GM18868 (cell line): ENCODE results near the gene TTN.
A peak's percentile ranks its signal among the peaks of the same experiment; 100 is the strongest.

ENCODE experiments used
- ATAC-seq: cut with Tn5 transposase; IDR thresholded peaks from one replicate; pipeline ENCODE4 v1.9.1; 2021; ENCODE audit warnings: mild to moderate bottlenecking, moderate library complexity; ENCODE audit not compliant: unreplicated experiment

Gene TTN

GRCh38 chr2:178807227-178808008 is at the start of gene TTN:
TTN (minus strand) TSS chr2:178807423; CDS start chr2:178804642, 2,781 bp downstream.
- ATAC-seq, result no peak

GRCh38 chr2:178855151-178855550 is 47.9 kb upstream of the TTN start:
- ATAC-seq, result no peak

GRCh38 chr2:178848335-178848734 is 41.1 kb upstream of the TTN start:
- no peak for ATAC-seq

GRCh38 chr2:178846458-178846802 is 39.2 kb upstream of the TTN start:
- ATAC-seq, result no peak

- ATAC-seq, result no peak
Measured at GRCh38 chr2:178845566-178846457, 38.6 kb upstream of the TTN start.

GRCh38 chr2:178844701-178845100 is 37.5 kb upstream of the TTN start:
- no peak for ATAC-seq

GRCh38 chr2:178844269-178844668 is 37.0 kb upstream of the TTN start:
- no peak for ATAC-seq

GRCh38 chr2:178843697-178844096 is 36.5 kb upstream of the TTN start:
- no peak for ATAC-seq

GRCh38 chr2:178836807-178837206 is 29.6 kb upstream of the TTN start:
- no peak for ATAC-seq

- ATAC-seq, result no peak
Measured at GRCh38 chr2:178834086-178834485, 26.9 kb upstream of the TTN start.

- no peak for ATAC-seq
Measured at GRCh38 chr2:178833382-178833781, 26.2 kb upstream of the TTN start.

- ATAC-seq, result no peak
Measured at GRCh38 chr2:178830451-178830850, 23.2 kb upstream of the TTN start.

- ATAC-seq, result no peak
Measured at GRCh38 chr2:178829981-178830380, 22.8 kb upstream of the TTN start.

GRCh38 chr2:178829299-178829960 is 22.2 kb upstream of the TTN start:
- no peak for ATAC-seq

- ATAC-seq, result no peak
Measured at GRCh38 chr2:178828486-178828881, 21.3 kb upstream of the TTN start.

- ATAC-seq, result no peak
Measured at GRCh38 chr2:178827739-178828485, 20.7 kb upstream of the TTN start.

- ATAC-seq, result no peak
Measured at GRCh38 chr2:178827111-178827510, 19.9 kb upstream of the TTN start.

- no peak for ATAC-seq
Measured at GRCh38 chr2:178825183-178825582, 18.0 kb upstream of the TTN start.

- no peak for ATAC-seq
Measured at GRCh38 chr2:178824181-178824580, 17.0 kb upstream of the TTN start.

GRCh38 chr2:178819992-178820391 is 12.8 kb upstream of the TTN start:
- ATAC-seq, result peak; percentile 94
